ENCODE results near the gene BACE1. TPM values are rescaled to one million over a fixed set of nuclear protein-coding genes. Genes with fewer than 3 reads are reported as not detected.

Gene BACE1
- 0.41 and 0.82 TPM in 2 replicates for total RNA-seq

GRCh38 chr11:117316197-117316961 is at the start of gene BACE1:
BACE1 (minus strand) TSS chr11:117316256; CDS start chr11:117315795, 461 bp downstream.
- intact Hi-C loops (cut with micrococcal nuclease): no loop called here

- intact Hi-C loops (cut with micrococcal nuclease): no loop called here
These were observed 45.4 kb upstream of the BACE1 start for GRCh38 chr11:117361432-117361831.

GRCh38 chr11:117356126-117356890 is 40.3 kb upstream of the BACE1 start:
- intact Hi-C loops (cut with micrococcal nuclease): no loop called here

GRCh38 chr11:117354550-117354949 is 38.5 kb upstream of the BACE1 start:
- intact Hi-C loops (cut with micrococcal nuclease): no loop called here

GRCh38 chr11:117345039-117345438 is 29.0 kb upstream of the BACE1 start:
- intact Hi-C loops (cut with micrococcal nuclease): no loop called here

- intact Hi-C loops (cut with micrococcal nuclease): no loop called here
These were observed 21.0 kb upstream of the BACE1 start for GRCh38 chr11:117337076-117337475.

GRCh38 chr11:117335399-117335798 is 19.3 kb upstream of the BACE1 start:
- intact Hi-C loops (cut with micrococcal nuclease): no loop called here

GRCh38 chr11:117334896-117335295 is 18.8 kb upstream of the BACE1 start:
- intact Hi-C loops (cut with micrococcal nuclease): no loop called here

GRCh38 chr11:117333917-117334316 is 17.9 kb upstream of the BACE1 start:
- intact Hi-C loops (cut with micrococcal nuclease): no loop called here

GRCh38 chr11:117332843-117333242 is 16.8 kb upstream of the BACE1 start:
- intact Hi-C loops (cut with micrococcal nuclease): no loop called here

- intact Hi-C loops (cut with micrococcal nuclease): loop anchor here (5.0 kb wide), 1 partner anchor 556 kb away; the partner anchor contains the start of gene BUD13
These were observed 12.4 kb upstream of the BACE1 start for GRCh38 chr11:117328375-117329010.

- intact Hi-C loops (cut with micrococcal nuclease): loop anchor here (1.0 to 5.0 kb wide), 3 partner anchors 95 to 555 kb away; partner anchors contain the start of genes BUD13, PCSK7, RNF214 and SIDT2
These were observed 11.7 kb upstream of the BACE1 start, which contains the start of gene CEP164 for GRCh38 chr11:117327567-117328374. CEP164 (plus strand) TSS chr11:117327854; CDS start chr11:117338587, 10,733 bp downstream.

- intact Hi-C loops (cut with micrococcal nuclease): loop anchor here (1.0 to 5.0 kb wide), 3 partner anchors 95 to 555 kb away; partner anchors contain the start of genes BUD13, PCSK7, RNF214 and SIDT2
These were observed 11.2 kb upstream of the BACE1 start for GRCh38 chr11:117327255-117327566.

GRCh38 chr11:117319214-117319840 is 3.3 kb upstream of the BACE1 start:
- intact Hi-C loops (cut with micrococcal nuclease): no loop called here

GRCh38 chr11:117318738-117319137 is 2.7 kb upstream of the BACE1 start:
- intact Hi-C loops (cut with micrococcal nuclease): no loop called here

GRCh38 chr11:117315285-117316196 is 515 bp downstream of the BACE1 start:
- intact Hi-C loops (cut with micrococcal nuclease): no loop called here

- intact Hi-C loops (cut with micrococcal nuclease): no loop called here
These were observed 1.2 kb downstream of the BACE1 start for GRCh38 chr11:117314840-117315239.

- intact Hi-C loops (cut with micrococcal nuclease): no loop called here
These were observed 2.0 kb downstream of the BACE1 start for GRCh38 chr11:117313828-117314768.

Measured in T-helper 2 cell treated with Interferon-gamma antibody and Interleukin-4, amounts not matched to agents 100 ng/mL and 5 ng/mL, for 36 hours (primary cell).